ENCODE measurements around the gene CLDN9.

CLDN9 gene

DNA sequence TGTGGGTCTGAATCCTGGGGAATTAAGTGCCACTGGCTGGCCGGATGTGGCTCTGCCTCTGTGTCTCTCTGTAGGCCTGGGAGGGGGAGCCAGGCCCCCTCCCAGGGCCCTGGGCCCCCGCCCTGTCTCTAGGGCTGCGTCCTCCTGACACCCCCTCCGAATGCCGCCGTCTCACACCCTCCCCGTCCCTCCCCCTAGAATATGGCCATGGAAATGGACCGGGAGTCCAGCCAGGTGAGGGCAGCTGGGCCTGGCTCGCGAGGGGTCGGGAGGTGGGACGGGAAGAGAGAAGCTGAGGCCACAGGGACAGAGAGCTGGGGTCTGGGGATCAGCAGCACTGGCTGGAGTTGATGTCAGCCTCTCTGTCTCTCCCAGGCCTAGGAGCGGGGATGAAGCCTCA, 16.4 kb upstream of the CLDN9 start:
- DNase-seq = no peak

DNA sequence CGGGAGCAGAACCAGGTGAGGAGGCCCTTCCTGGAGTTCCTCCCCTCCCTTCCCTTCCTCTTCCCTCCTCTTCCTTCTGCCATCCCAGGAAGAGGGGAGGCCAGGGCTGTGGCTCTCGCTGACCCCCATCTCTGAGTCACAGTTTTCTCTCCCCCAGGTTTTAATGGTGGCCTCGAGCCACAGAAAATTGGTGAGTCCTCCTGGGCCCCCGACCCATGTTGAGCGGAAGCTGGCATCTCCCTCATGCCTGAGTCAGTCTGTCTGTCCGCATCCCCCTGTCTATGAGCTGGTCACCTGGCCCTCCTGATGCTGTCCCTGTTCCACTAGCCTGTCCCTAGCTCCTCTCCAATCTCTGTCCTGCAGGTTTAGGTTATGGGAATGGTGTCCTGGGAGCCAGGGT, 12.8 kb upstream of the CLDN9 start:
- no peak for DNase-seq

GRCh38 chr16:3000540-3000939, 12.2 kb upstream of the CLDN9 start:
- DNase-seq = no peak

DNA sequence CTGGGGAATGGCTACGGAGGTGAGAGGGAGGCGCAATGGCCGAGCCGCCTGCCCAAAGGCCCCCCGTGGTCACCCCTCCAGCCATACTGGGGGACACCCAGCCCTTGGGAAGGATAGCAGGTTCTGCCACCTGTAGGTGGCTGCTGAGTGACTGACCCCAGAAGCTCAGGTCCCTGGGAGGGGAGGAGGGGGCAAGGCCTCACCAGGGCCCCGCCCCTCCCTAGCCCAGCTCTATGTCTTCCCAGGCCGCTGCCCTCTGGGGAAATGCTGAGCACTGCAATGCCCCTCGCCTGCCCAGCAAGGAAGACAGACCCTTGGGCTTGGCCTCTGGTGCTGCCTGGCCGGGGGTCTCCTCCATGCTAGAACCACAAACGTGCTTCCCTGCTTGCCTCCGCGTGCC, 11.4 kb upstream of the CLDN9 start:
- no peak for DNase-seq

DNA sequence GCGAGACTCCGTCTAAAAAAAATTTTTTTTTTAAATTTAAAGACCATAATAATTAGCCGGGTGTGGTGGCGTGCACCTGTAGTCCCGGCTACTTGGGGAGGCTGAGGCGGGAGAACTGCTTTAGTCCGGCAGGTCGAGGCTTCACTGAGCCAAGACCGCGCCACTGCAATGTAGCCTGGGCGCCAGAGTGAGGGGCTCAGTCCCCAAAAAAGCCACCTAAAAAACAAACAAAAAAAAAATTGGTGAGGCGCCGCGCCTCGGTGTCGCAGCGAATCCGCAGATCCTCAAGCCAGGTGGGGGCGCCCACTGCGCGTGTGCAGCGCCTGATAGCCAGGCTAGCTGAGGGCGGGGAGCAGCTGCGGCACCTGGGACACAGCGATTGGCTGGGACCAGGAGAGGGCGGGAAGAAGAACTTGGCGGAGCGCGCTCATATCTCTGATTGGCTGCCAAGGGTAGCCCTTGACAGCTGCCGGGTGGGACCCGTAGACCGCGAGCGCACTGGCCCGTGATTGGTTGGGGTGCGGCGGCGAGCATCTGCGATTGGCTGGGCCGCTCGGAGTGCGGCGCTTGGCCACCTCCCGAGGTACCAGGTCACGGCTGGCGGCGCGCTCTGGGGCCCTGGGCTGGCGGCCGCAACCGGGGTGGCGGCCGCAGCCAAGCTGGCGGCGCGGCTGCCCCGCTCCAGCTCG, 9.0 kb upstream of the CLDN9 start:
- DNase-seq = peak; percentile 98

DNA sequence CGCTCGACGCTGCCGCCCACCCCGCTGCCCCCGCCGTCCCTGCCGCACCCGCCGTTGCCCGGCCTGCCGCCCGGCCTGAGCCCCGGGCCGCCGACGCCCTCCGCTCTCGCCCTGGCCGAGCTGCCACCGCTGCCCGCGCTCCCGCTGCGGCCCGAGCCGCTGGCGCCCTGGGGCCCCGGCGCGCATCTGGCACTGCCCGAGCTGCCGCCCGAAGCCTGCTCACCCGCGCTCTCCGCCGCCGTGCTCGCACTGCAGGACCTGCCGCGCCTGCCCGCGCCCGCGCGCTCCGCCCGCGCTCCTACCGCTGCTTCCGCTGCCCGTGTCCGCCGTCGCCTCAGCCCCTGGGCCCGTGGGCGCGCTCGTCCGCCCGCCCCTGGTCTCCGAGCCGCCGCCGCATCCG, 8.4 kb upstream of the CLDN9 start:
- no peak for DNase-seq

DNA sequence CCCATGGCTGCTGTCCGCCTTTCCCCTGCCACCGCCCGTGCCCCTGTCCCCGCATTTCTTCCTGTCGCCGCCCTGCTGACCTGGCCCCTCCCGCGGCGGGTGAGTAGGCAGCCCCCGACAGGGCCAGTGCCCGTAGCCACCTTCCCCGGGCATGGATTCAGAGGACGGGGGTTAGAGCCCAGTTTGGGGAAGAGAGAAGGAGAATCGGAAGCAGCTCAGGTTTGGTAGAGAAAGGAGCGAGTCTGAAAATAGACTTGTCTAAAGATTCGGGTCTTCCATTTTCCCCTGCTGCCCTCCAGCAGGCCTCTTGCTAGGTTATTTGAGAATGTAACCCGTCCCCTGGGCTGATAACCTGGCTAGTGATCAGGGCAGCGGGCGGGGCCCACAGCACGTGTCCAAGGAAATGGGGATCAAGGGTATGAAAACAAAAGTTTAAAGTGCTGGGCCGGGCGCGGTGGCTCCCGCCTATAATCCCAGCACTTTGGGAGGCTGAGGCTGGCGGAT, 7.9 kb upstream of the CLDN9 start:
- DNase-seq = no peak

- DNase-seq = no peak
Observed at GRCh38 chr16:3007059-3007956, 5.4 kb upstream of the CLDN9 start.

DNA sequence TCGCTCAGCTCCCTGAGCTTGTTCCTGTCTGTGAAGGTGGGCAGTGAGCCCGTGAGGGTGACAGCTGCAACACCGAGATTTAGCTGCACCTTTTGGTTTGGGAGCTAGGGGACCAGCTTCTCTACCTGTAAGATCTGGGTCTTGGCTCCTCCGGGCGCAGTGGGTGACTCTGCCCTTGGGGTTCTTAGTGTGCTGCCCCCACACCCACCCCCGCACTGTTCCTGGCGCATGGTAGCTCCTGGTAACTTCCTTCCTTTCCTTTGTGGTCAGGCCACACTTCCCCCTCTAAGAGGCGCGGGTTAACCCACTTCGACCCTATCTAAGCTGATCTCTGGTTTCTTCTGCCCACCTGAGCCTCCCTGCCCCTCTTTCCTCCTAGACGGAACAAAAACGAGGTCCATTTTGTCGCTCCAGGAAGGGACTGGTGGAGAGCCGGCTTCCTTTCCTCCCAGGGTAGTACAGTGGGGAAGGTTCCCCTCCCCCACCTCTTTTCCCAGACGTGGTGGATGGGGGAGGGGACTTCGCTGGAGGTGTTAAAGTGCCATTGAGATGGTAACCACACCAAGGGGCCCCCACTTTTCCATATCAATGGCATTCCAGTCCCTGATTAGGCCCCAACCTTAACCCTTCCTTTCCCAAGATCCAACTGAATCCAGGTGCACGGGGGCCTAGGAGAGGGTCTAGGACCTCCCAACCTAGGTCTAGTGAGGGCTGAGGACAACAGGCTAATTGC, 4.6 kb upstream of the CLDN9 start:
- no peak for DNase-seq

DNA sequence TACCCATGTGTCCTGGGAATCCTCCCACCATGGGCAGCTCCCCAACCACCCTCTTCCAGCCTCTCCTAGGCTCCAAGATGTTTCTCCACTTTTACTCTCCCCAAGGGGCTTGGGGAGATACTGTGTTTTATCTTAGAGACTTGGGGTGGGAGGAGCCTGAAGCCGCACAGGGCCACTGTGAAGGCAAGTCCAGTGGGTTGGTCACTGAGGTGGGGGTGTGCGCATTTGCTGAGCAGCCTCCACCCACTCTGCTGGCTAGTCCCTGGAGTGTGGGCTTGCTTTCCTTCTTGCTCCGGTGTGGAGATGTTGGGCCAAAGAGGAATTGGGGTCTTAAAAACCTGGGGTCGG, 4.1 kb upstream of the CLDN9 start:
- no peak for DNase-seq

- no peak for DNase-seq
Observed at GRCh38 chr16:3009568-3010390, 2.9 kb upstream of the CLDN9 start.

- no peak for DNase-seq
Observed at GRCh38 chr16:3010510-3010909, 2.2 kb upstream of the CLDN9 start.

DNA sequence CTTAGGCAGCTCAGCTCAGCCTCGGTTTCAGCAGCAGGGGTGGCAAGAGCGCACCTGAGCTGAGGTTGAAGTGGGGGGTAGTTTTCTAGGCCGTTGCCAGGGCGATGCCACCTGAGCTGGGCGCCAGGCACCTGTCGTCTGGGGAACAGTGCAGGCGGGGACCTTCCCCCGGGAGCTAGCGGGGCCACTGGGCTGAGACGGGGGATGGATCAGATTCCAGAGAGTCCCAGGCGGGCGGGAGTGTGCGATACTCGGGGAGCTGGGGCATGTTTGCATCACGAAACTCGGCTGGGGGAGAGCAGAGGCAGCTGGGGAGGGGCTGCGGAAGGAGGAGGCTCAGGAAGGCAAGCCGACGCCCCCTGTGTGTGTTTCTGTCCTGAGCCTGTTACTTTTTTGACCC, 477 bp upstream of the CLDN9 start:
- no peak for DNase-seq

DNA sequence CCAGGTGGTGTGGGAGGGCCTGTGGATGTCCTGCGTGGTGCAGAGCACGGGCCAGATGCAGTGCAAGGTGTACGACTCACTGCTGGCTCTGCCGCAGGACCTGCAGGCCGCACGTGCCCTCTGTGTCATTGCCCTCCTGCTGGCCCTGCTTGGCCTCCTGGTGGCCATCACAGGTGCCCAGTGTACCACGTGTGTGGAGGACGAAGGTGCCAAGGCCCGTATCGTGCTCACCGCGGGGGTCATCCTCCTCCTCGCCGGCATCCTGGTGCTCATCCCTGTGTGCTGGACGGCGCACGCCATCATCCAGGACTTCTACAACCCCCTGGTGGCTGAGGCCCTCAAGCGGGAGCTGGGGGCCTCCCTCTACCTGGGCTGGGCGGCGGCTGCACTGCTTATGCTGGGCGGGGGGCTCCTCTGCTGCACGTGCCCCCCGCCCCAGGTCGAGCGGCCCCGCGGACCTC, 798 bp downstream of the CLDN9 start:
- no peak for DNase-seq

DNA sequence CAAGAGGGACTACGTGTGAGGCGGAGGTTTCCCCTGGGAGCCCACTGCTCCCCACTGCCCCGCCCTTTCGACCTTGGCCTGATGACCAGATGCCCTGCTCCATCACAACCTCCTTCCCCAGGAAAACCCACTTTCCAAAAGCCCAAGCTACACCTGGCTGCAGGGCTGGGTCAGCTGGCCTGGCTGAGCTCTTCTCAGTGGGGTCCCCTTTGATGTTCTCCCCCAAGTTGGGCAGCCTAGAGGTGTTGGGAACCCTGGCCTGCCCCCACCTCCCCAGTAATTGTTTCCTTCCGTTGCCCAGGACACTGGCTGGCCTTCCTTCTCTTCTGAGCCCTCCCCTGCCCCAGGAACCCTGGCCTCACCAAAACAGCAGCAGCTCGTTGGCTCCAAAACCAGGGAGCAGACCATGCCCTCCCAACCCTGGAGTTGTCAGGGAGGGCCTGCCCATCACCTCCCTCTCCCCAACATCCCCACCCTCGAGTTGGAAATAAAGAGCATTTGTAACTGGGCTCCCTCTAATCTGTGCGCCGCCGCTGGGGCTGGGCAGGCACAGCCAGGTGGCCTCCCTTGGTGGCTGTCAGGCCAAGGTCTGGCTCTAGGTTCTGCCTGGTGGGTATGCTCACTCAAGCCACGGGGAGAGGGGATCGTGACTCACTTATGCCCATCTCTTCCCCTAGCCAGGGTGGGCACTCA, 1.4 kb downstream of the CLDN9 start:
- DNase-seq = no peak

DNA sequence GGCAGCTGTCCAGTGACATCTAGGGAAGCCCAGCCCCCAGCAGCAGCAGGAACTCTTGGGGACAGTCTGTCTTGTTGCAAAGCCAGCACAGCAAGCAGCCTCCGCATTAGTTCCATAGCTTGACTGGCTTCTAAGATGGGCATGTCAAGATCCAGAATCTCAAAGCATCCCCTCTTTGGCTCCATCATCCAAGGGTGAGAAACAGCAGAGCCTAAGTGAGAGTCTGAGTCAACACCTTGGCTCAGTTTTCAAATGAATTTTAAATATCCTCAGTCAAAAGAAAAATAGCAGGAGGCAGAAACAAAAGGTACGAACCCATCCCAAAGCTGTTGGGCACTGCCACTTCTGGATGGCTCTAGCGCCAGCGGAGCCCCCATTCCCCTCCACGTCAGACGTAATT, 2.2 kb downstream of the CLDN9 start:
- DNase-seq = no peak

DNA sequence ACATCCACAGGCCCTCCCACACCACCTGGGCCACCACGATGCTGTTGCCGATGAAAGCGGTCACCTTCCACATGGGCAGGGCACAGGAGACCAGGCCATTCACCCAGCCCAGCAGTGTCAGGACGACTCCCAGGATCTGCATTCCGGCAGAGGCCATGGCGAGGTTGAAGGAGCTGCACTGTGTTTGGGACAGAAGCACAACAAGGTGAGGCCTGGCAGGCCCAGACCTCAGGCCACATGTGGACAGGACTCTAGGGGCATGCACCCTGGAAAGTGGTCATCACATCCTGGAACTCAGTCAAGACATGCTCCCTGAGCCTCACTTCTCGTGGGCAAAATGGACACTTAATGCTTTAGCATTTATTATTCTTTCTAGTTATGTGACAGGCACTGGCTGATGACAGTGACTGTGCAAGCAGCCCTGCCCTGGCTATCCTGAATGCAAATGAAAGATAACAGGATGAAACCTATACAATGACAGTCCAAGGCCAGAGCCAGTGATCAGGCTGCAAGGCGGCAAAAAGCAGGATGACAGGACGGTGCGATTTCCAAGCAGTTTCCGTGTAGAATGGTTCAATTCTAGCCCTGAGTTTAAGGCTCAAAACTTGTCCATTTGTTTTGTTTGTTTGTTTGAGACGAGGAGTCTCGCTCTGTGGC, 3.3 kb downstream of the CLDN9 start:
- no peak for DNase-seq

DNA sequence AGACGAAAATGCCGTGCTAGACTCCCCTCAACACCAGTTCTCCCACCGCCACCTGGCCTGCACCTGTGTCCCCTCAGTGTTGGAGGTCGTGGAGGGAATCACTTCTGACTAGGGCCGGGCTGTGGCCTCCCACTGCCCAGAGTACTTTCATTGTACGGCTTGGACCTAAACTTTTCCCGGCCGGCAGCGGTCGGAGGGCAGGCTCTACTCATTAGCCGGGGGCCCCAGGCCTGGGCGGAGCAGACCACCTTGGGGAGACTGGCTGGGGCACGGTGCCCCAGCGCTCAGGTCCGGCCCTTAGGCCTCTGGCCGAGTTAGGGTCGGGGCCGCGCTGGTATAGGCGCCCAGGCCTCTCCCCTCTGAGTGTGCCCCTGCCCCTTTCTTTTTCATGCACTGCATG, 4.6 kb downstream of the CLDN9 start:
- no peak for DNase-seq

GRCh38 chr16:3017794-3018506, 5.2 kb downstream of the CLDN9 start, which contains the start of gene CLDN6:
Gene CLDN6 (minus strand): TSS chr16:3018183. CDS start chr16:3016021, 2,162 bp downstream.
- DNase-seq = no peak

- DNase-seq = no peak
Observed at GRCh38 chr16:3019594-3020246, 7.0 kb downstream of the CLDN9 start.

All from fibroblast of skin of abdomen (primary cell).